Upper lobe of left lung (tissue), 6 donors: ENCODE results near the gene CHL1. TPM values are rescaled to one million over a fixed set of nuclear protein-coding genes. Genes with fewer than 3 reads are reported as not detected.
A peak's percentile ranks its signal among the peaks of the same experiment; 100 is the strongest.

Experiments used
- ATAC-seq, 2 donors: fragments of 200-7000 bp; cut with Tn5 transposase; one replicate each; pipeline ENCODE4 v1.9.1; 2022; ENCODE audit warnings: mild to moderate bottlenecking in 2 of 2, moderate library complexity in 2 of 2; ENCODE audit not compliant: low FRiP score in 2 of 2
- DNase-seq, 2 donors: peaks; one replicate each; pipeline ENCODE4 v3.0.0-alpha.2; 2019 to 2020
- H3K27ac ChIP-seq, 4 donors: fragments of 200-600 bp; sonication (generic); one replicate each; pipeline ENCODE4 v1.5.1; 2016 to 2019
- H3K27me3 ChIP-seq, 4 donors: fragments of 200-600 bp; sonication (generic); one replicate each; pipeline ENCODE4 v1.5.1; 2017 to 2019
- H3K36me3 ChIP-seq, 4 donors: fragments of 200-600 bp; sonication (generic); one replicate each; pipeline ENCODE4 v1.5.1; 2016 to 2019
- H3K4me1 ChIP-seq, 4 donors: fragments of 200-600 bp; sonication (generic); one replicate each; pipeline ENCODE4 v1.5.1; 2018 to 2019
- H3K4me3 ChIP-seq, 4 donors: fragments of 200-600 bp; sonication (generic); one replicate each; pipeline ENCODE4 v1.5.1; 2017 to 2019; ENCODE audit warnings: mild to moderate bottlenecking in 2 of 4, moderate library complexity in 1 of 4
- H3K9me3 ChIP-seq, 4 donors: fragments of 200-600 bp; sonication (generic); one replicate each; pipeline ENCODE4 v1.5.1; 2018 to 2019
- CTCF ChIP-seq, 6 experiments: fragments of 450-650 bp in 4 of 6; fragments of 200-600 bp in 2 of 6; sonication (generic) in 2 of 6; IDR thresholded peaks; one replicate each; pipeline ENCODE4 v1.5.1; 2016 to 2019; ENCODE audit warnings: antibody characterized with exemption in 6 of 6
- EP300 ChIP-seq, 4 donors: sonication (generic); formaldehyde crosslinking; IDR thresholded peaks; one replicate each; pipeline ENCODE4 v1.5.1; 2017; ENCODE audit warnings: antibody characterized with exemption in 4 of 4, control low read depth in 2 of 4
- POLR2A ChIP-seq, 4 donors: fragments of 450-650 bp; IDR thresholded peaks; one replicate each; pipeline ENCODE4 v1.5.1; 2016 to 2017; ENCODE audit warnings: antibody characterized with exemption in 4 of 4, mild to moderate bottlenecking in 2 of 4
- POLR2AphosphoS5 ChIP-seq, 2 donors: sonication (generic); formaldehyde crosslinking; IDR thresholded peaks; one replicate each; pipeline ENCODE4 v1.5.1; 2017; ENCODE audit warnings: antibody characterized with exemption in 2 of 2
- WGBS, 2 donors: methylation state at CpG; one replicate each; pipeline ENCODE4 v1.1.5; 2017 to 2018; 5-methylcytosine and 5-hydroxymethylcytosine counted together
- total RNA-seq, 6 donors: library from RNA; depleted of rRNA in 4 of 6; stranded (reverse); fragments of >200 nt in 4 of 6; gene quantifications; one replicate each; pipeline versions ENCODE4 v1.1.0 to v1.2.1, GENCODE V29; 2016 to 2021
- donor health status: DM: no; HTN: no; CAD: no; lungs with moderate emphysema.
- donor health status: DM: no; HTN: yes; CAD: no; lungs with severe emphysema.

CHL1 gene
- total RNA-seq, 6 donors from 2014 or later = 3.1 to 14.3 (median 4.9) TPM

DNA sequence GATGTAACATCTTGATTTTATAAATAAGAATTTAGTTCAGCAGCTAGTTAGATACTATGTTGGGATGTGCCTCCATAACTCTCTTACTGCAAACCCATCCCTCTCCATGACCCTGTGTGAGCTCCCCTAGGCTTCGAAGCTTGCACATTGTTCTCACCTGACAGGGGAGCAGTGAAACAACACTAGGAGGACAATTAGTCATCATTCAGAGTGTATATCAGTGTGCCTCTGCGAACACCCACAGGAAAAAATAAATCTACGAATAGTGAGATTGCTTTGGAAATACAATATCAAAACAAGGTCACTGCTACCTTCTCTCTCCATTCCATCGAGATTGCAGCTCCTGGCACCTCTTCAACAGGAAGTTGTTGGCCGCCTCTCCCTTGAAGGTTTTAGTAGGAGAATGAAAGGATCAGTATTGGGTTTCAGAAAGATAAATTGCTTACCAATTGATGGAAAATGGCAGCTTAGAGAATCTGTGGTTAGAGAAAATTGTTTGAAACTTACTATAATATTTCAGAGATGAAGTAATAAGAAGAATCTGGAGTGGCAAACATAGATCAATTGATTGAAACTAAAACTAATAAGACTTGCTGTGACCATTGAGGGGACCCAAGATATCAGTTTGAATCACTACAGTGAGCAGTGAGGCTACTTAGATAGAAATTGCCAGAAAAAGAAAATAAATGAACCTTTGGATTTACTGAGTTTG lies 103.2 kb downstream of the CHL1 start:
- H3K9me3 ChIP-seq = no peaks in the 10 kb centered on the region
- no peak overlapping the region for H3K4me3 ChIP-seq
- no peak for DNase-seq
- TF ChIP-seq POLR2AphosphoS5 (IDR thresholded peaks at IDR 0.05) (no peak), CTCF (IDR thresholded peaks at IDR 0.05) (no peak), EP300 (IDR thresholded peaks at IDR 0.05) (no peak), POLR2A (IDR thresholded peaks at IDR 0.05) (no peak)
- H3K36me3 ChIP-seq = no peaks in the 10 kb centered on the region
- H3K27me3 ChIP-seq = no peaks in the 10 kb centered on the region
- H3K4me1 ChIP-seq = no peaks in the 10 kb centered on the region
- no peak for ATAC-seq
- no peak overlapping the region for H3K27ac ChIP-seq
- 52 to 61% methylated on average over 5 of the region's 5 CpGs for WGBS, 2 donors

GRCh38 chr3:307182-307581 lies 110.6 kb downstream of the CHL1 start:
- Histone ChIP-seq H3K27ac (no peak overlapping the region), H3K4me1 (no peaks in the 10 kb centered on the region), H3K4me3 (no peak overlapping the region), H3K9me3 (no peaks in the 10 kb centered on the region), H3K27me3 (no peaks in the 10 kb centered on the region), H3K36me3 (no peaks in the 10 kb centered on the region)
- no peak for DNase-seq
- TF ChIP-seq CTCF (IDR thresholded peaks at IDR 0.05) = no peak
- no peak for TF ChIP-seq EP300 (IDR thresholded peaks at IDR 0.05)
- TF ChIP-seq POLR2AphosphoS5 (IDR thresholded peaks at IDR 0.05) = no peak
- TF ChIP-seq POLR2A (IDR thresholded peaks at IDR 0.05) = no peak
- ATAC-seq = no peak
- WGBS, 2 donors = 29 to 48% methylated on average over 2 of the region's 2 CpGs

DNA sequence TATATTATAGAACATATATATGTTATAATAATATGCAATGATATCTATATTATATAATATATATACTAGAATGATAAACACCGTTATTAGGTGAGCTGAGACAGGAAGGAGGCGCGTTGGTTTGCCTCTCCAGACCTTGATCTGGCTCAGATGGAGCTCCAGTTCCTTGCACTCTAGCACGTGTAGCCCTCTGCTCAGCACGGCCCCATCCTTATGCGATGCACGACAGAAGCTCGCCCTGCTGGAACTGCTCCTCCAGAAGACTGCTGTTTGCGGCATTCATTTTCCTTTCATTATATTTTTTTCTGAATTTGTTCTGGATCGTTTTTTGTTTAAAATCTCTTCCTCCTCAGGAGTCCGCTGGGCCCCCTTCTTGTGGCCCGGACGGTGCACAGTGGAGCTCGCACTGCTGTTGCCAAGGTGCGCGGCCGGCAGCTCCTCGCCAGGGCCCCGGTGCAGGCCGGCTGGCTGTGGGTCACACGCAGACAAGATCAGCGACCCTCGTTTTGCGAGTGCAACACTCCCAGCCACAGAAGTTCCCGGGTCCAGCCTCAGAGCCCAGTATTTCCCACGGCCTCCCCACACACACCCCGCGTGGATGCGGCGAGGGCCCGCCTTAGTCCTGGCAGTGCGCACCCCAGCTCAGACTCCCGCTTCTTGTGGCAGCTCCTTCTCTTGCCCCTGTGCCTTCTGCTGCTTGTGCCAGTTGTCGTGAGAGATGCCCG lies 112.2 kb downstream of the CHL1 start:
- ATAC-seq = peak in 1 of 2 donors; percentile 53
- DNase-seq = peak in 1 of 2 donors; percentile 76
- H3K27me3 ChIP-seq = no peaks in the 10 kb centered on the region
- no peak for TF ChIP-seq POLR2AphosphoS5 (IDR thresholded peaks at IDR 0.05)
- TF ChIP-seq CTCF (IDR thresholded peaks at IDR 0.05) = no peak
- no peak for TF ChIP-seq EP300 (IDR thresholded peaks at IDR 0.05)
- no peak for TF ChIP-seq POLR2A (IDR thresholded peaks at IDR 0.05)
- H3K27ac ChIP-seq = no peak overlapping the region
- H3K36me3 ChIP-seq = no peaks in the 10 kb centered on the region
- no peak overlapping the region for H3K4me3 ChIP-seq
- H3K9me3 ChIP-seq = no peaks in the 10 kb centered on the region
- WGBS, 2 donors = 43 to 47% methylated on average over 34 to 35 of the region's 35 CpGs
- H3K4me1 ChIP-seq = no peaks in the 10 kb centered on the region

GRCh38 chr3:312160-312733 lies 115.7 kb downstream of the CHL1 start:
- WGBS, 2 donors = 27 to 66% methylated on average over 3 of the region's 3 CpGs
- Histone ChIP-seq H3K4me3 (no peak overlapping the region), H3K9me3 (no peaks in the 10 kb centered on the region), H3K27me3 (no peaks in the 10 kb centered on the region), H3K4me1 (no peaks in the 10 kb centered on the region), H3K36me3 (no peaks in the 10 kb centered on the region), H3K27ac (no peak overlapping the region)
- ATAC-seq (no peak), DNase-seq (no peak)
- TF ChIP-seq POLR2A (IDR thresholded peaks at IDR 0.05) (no peak), POLR2AphosphoS5 (IDR thresholded peaks at IDR 0.05) (no peak), CTCF (IDR thresholded peaks at IDR 0.05) (no peak), EP300 (IDR thresholded peaks at IDR 0.05) (no peak)
